Measurements from ENCODE around the gene DTNB. TPM values are rescaled to one million over a fixed set of nuclear protein-coding genes. Genes with fewer than 3 reads are reported as not detected.
"Not testable (repeated sequence)": the region's sequence is repeated elsewhere in the genome, so short reads cannot be mapped to it uniquely, and the experiment has no call there.

The DTNB gene
- total RNA-seq, 4 donors from 2014 or later: 12.4 to 28.8 (median 14.9) TPM

GRCh38 chr2:25541378-25541777 lies 132.0 kb downstream of the DTNB start:
- no peak overlapping the region for H3K4me3 ChIP-seq
- H3K27ac ChIP-seq: no peak overlapping the region
- no peaks in the 10 kb centered on the region for H3K9me3 ChIP-seq
- no peak for TF ChIP-seq POLR2A (IDR thresholded peaks at IDR 0.05)
- TF ChIP-seq CTCF (IDR thresholded peaks at IDR 0.05): no peak
- no peak for DNase-seq
- H3K27me3 ChIP-seq: no peaks in the 10 kb centered on the region
- intact Hi-C loops (cut with DNase I; ENCODE audit: low total_unique reads): no loop called here
- H3K4me1 ChIP-seq: no peaks in the 10 kb centered on the region
- no peaks in the 10 kb centered on the region for H3K36me3 ChIP-seq

- DNase-seq: no peak
- Histone ChIP-seq H3K4me3 (no peak overlapping the region), H3K27me3 (no peaks in the 10 kb centered on the region), H3K27ac (no peak overlapping the region), H3K36me3 (no peaks in the 10 kb centered on the region), H3K9me3 (no peaks in the 10 kb centered on the region), H3K4me1 (no peaks in the 10 kb centered on the region)
- TF ChIP-seq POLR2A (IDR thresholded peaks at IDR 0.05) (no peak), CTCF (IDR thresholded peaks at IDR 0.05) (no peak)
- intact Hi-C loops (cut with DNase I; ENCODE audit: low total_unique reads): no loop called here
These were observed 134.2 kb downstream of the DTNB start for GRCh38 chr2:25539136-25539535.

- intact Hi-C loops (cut with DNase I; ENCODE audit: low total_unique reads): no loop called here
- no peak overlapping the region for H3K27ac ChIP-seq
- no peak for DNase-seq
- TF ChIP-seq CTCF (IDR thresholded peaks at IDR 0.05) (no peak), POLR2A (IDR thresholded peaks at IDR 0.05) (no peak)
- no peaks in the 10 kb centered on the region for H3K9me3 ChIP-seq
- no peaks in the 10 kb centered on the region for H3K36me3 ChIP-seq
- H3K27me3 ChIP-seq: no peaks in the 10 kb centered on the region
- no peaks in the 10 kb centered on the region for H3K4me1 ChIP-seq
- H3K4me3 ChIP-seq: no peak overlapping the region
These were observed 135.9 kb downstream of the DTNB start for GRCh38 chr2:25537526-25537925.

GRCh38 chr2:25535411-25536289 lies 137.7 kb downstream of the DTNB start:
- H3K4me3 ChIP-seq; H3K4me1 ChIP-seq; DNase-seq; H3K9me3 ChIP-seq; H3K27me3 ChIP-seq; H3K36me3 ChIP-seq; H3K27ac ChIP-seq; intact Hi-C loops (cut with DNase I; ENCODE audit: low total_unique reads): not testable (repeated sequence)

- DNase-seq; H3K27ac ChIP-seq; intact Hi-C loops (cut with DNase I; ENCODE audit: low total_unique reads); H3K27me3 ChIP-seq; H3K4me1 ChIP-seq; H3K36me3 ChIP-seq; H3K4me3 ChIP-seq; H3K9me3 ChIP-seq: not testable (repeated sequence)
These were observed 138.4 kb downstream of the DTNB start for GRCh38 chr2:25534937-25535336.

GRCh38 chr2:25534455-25534854 lies 138.9 kb downstream of the DTNB start:
- H3K4me1 ChIP-seq: no peaks in the 10 kb centered on the region
- no peak for TF ChIP-seq CTCF (IDR thresholded peaks at IDR 0.05)
- TF ChIP-seq POLR2A (IDR thresholded peaks at IDR 0.05): no peak
- H3K27ac ChIP-seq: no peak overlapping the region
- no peaks in the 10 kb centered on the region for H3K27me3 ChIP-seq
- no peak overlapping the region for H3K4me3 ChIP-seq
- no peaks in the 10 kb centered on the region for H3K36me3 ChIP-seq
- H3K9me3 ChIP-seq: no peaks in the 10 kb centered on the region
- no peak for DNase-seq
- intact Hi-C loops (cut with DNase I; ENCODE audit: low total_unique reads): no loop called here

- H3K4me3 ChIP-seq; intact Hi-C loops (cut with DNase I; ENCODE audit: low total_unique reads); H3K36me3 ChIP-seq; DNase-seq; H3K4me1 ChIP-seq; H3K27ac ChIP-seq; H3K27me3 ChIP-seq; H3K9me3 ChIP-seq: not testable (repeated sequence)
These were observed 139.6 kb downstream of the DTNB start for GRCh38 chr2:25533771-25534170.

Data from uterus (tissue), 4 donors.